Right lobe of liver (tissue), 6 donors: ENCODE data around the gene SIX5. TPM values are rescaled to one million over a fixed set of nuclear protein-coding genes. Genes with fewer than 3 reads are reported as not detected.

Source experiments
- ATAC-seq, 4 donors: fragments of 200-7000 bp; cut with Tn5 transposase; one replicate each; pipeline ENCODE4 v1.9.1; 2020; ENCODE audit warnings: mild to moderate bottlenecking in 4 of 4, moderate library complexity in 4 of 4
- DNase-seq, 3 donors: peaks; one replicate each; pipeline ENCODE4 v3.0.0-alpha.2; 2020
- H3K27ac ChIP-seq, 3 donors: fragments of 200-600 bp; one replicate each; pipeline ENCODE4 v1.8.0; 2022
- H3K27me3 ChIP-seq, 2 donors: fragments of 200-600 bp; one replicate each; pipeline ENCODE4 v1.8.0; 2022
- H3K36me3 ChIP-seq, 4 donors: fragments of 200-600 bp; sonication (generic) in 1 of 4; one replicate each; pipeline versions ENCODE4 v1.5.1 to v1.8.0; 2017 to 2022; ENCODE audit warnings: control low read depth in 1 of 4
- H3K4me1 ChIP-seq, 4 donors: fragments of 200-600 bp; sonication (generic) in 1 of 4; one replicate each; pipeline versions ENCODE4 v1.5.1 to v1.8.0; 2017 to 2022; ENCODE audit warnings: control low read depth in 1 of 4
- H3K4me3 ChIP-seq, 3 donors: fragments of 200-600 bp; one replicate each; pipeline ENCODE4 v1.8.0; 2022
- H3K9me3 ChIP-seq, 4 donors: fragments of 200-600 bp; sonication (generic) in 1 of 4; one replicate each; pipeline versions ENCODE4 v1.5.1 to v1.8.0; 2017 to 2022; ENCODE audit warnings: control low read depth in 1 of 4
- POLR2A ChIP-seq: fragments of 450-650 bp; IDR thresholded peaks from one replicate; pipeline ENCODE4 v1.6.1; 2017; ENCODE audit warnings: antibody characterized with exemption, mild to moderate bottlenecking
- WGBS: methylation state at CpG from one replicate; pipeline ENCODE4 v1.1.6; 2018; ENCODE audit warnings: low coverage, low lambda C conversion rate; ENCODE audit not compliant: insufficient coverage; ENCODE audit errors: missing lambda C conversion rate; 5-methylcytosine and 5-hydroxymethylcytosine counted together
- intact Hi-C, 2 donors: fragments of 100-400 bp; cut with DNase I; formaldehyde crosslinking; loops; one replicate each; pipeline versions ENCODE4 v1.11.2 to v1.14.1; 2022
- total RNA-seq, 6 experiments: library from RNA; depleted of rRNA in 2 of 6; stranded (reverse); fragments of >200 nt in 2 of 6; fragmentation: NEBNext Ultra II Directional in 3 of 6; extraction: Animal tissue kit (Norgen Biotek cat#: 25700) in 3 of 6; gene quantifications; one replicate each; pipeline versions ENCODE4 v1.1.0 to v1.2.4, GENCODE V29; 2016 to 2023
- TF ChIP-seq, protein P1 (sequence below), 4 donors: fragments of 200-600 bp in 3 of 4; fragments of 450-650 bp in 1 of 4; IDR thresholded peaks; one replicate each; pipeline versions ENCODE4 v1.5.1 to v1.8.0; 2016 to 2022; ENCODE audit warnings: antibody characterized with exemption in 4 of 4, mild to moderate bottlenecking in 2 of 4
- donor health status: DM: no; HTN: yes; CAD: no.
- donor health status: DM: no; HTN: no; CAD: no.
- donor health status: DM: no; HTN: no; CAD: no.
- donor health status: DM: no; HTN: yes; CAD: no.
- donor health status: DM: no; HTN: yes; CAD: no.

Gene SIX5
- total RNA-seq, 6 experiments from 2014 or later = 7.8 to 11.6 (median 9.5) TPM

DNA sequence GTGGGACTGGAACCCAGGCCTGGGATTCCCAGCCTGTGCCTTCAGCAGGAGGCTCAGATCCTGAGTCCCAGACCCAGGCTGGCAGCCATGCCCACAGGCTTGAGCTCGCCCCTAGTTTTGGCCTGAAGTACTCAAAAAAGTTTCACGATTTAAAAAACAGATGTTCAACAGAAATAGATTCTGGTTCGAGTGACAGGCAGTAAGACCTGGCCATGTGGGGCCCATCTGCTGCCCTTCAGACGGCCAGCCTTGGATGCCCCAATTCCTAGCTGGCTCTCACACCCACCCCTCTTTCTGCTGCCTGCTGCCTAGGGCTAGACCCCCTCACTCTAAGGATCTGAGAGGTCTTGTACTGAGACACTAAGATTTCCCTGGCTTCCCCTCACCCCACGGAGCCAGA, 16.0 kb upstream of the SIX5 start:
- DNase-seq = no peak
- TF ChIP-seq, protein P1, sequence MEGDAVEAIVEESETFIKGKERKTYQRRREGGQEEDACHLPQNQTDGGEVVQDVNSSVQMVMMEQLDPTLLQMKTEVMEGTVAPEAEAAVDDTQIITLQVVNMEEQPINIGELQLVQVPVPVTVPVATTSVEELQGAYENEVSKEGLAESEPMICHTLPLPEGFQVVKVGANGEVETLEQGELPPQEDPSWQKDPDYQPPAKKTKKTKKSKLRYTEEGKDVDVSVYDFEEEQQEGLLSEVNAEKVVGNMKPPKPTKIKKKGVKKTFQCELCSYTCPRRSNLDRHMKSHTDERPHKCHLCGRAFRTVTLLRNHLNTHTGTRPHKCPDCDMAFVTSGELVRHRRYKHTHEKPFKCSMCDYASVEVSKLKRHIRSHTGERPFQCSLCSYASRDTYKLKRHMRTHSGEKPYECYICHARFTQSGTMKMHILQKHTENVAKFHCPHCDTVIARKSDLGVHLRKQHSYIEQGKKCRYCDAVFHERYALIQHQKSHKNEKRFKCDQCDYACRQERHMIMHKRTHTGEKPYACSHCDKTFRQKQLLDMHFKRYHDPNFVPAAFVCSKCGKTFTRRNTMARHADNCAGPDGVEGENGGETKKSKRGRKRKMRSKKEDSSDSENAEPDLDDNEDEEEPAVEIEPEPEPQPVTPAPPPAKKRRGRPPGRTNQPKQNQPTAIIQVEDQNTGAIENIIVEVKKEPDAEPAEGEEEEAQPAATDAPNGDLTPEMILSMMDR (IDR thresholded peaks at IDR 0.05) = no peak
- TF ChIP-seq POLR2A = no peak
- Histone ChIP-seq H3K9me3 (no peaks in the 10 kb centered on the region), H3K4me1 (no peaks in the 10 kb centered on the region), H3K27ac (no peak overlapping the region), H3K36me3 (no peaks in the 10 kb centered on the region), H3K27me3 (no peaks in the 10 kb centered on the region), H3K4me3 (no peak overlapping the region)
- 68% methylated on average over 4 of the region's 5 CpGs for WGBS
- ATAC-seq = no peak
- intact Hi-C loops = no loop called here

DNA sequence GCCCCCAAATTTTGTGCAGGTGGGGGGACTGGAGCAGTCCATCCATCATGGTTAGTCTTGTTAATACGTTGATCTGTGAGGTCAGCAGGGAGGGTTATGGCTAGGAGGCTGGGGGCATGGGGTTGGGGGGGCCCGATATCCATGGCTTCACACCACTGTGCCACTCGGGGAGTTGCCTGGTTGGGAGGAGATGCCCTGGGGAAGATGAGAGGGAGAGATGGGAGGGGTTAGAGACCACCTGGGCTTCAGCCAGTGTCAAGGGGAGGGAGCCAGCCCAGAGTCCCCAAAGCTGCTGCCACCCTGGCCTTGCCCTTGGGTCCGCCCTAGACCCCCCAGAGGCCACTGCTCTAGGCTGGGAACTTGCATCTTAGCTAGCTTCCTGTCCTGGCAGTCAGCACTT, 15.0 kb upstream of the SIX5 start:
- H3K27ac ChIP-seq = no peak overlapping the region
- H3K4me1 ChIP-seq = peaks cover 0 to 5% (median 0%) of the 10 kb centered on the region in 4 donors
- H3K27me3 ChIP-seq = no peaks in the 10 kb centered on the region

DNA sequence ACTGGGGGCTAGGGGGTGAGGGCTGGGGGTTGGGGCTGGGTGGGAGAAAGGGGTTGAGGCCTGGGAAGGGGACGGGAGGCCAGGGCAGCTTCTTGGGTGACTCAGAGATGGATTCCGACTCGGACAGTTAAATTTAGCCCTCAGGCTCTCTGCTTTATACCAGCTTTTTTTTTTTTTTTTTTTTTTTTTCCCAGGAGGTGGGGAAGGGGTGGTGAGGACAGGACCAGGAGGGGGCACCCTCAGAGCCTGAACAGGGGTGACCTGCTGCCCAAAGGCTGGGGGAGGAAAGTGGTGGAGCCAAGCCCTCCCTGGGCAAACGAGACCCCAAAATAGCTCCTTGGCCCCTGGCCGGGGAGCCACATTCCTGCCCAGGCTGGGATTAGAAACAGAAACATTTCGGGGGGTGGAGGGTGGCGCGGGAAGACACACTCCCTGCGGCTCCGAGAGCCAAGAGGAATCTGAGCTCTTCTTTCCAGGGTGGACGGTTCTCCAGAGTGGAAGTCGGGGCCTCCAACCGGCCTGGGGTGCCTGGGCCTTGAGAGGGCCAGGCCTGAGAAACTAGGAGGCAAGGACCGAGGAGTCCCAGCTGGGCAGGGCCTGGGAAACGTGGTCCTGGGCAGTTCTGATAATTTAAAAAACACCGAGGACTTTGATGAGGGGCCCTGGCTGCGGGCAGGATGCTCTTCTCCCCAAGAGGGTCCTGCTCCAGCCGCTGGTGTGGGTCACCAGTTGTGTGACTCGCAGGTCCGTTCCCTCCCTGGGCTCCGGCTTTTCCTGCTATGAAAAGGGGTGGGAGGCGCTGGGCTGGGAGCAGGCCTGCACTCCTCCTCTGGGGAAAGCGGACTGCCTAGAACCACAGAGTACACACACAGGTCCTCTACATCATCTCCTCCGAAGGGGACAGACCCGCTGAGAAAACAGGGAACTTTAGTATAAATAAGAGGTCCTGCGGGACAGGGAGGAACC, 14.1 kb upstream of the SIX5 start:
- Histone ChIP-seq H3K4me3 (no peak overlapping the region), H3K4me1 (peaks cover 0 to 5% (median 0%) of the 10 kb centered on the region in 4 donors), H3K27ac (peak overlapping the region in 1 of 3 donors; percentile 33), H3K36me3 (no peaks in the 10 kb centered on the region), H3K27me3 (no peaks in the 10 kb centered on the region), H3K9me3 (no peaks in the 10 kb centered on the region)
- TF ChIP-seq, protein P1 (IDR thresholded peaks at IDR 0.05) = no peak
- no peak for TF ChIP-seq POLR2A
- ATAC-seq (no peak), DNase-seq (no peak)
- 90% methylated on average over 4 of the region's 26 CpGs for WGBS
- intact Hi-C loops = no loop called here

More for the DNA sequence above, 15.0 kb upstream of the SIX5 start:
- intact Hi-C loops = no loop called here
- TF ChIP-seq, protein P1 (IDR thresholded peaks at IDR 0.05) = no peak
- TF ChIP-seq POLR2A = no peak
- WGBS = no CpG with 5 or more reads among the region's 4 CpGs
- Histone ChIP-seq H3K36me3 (no peaks in the 10 kb centered on the region), H3K4me3 (no peak overlapping the region), H3K9me3 (no peaks in the 10 kb centered on the region)
- ATAC-seq (no peak), DNase-seq (no peak)

DNA sequence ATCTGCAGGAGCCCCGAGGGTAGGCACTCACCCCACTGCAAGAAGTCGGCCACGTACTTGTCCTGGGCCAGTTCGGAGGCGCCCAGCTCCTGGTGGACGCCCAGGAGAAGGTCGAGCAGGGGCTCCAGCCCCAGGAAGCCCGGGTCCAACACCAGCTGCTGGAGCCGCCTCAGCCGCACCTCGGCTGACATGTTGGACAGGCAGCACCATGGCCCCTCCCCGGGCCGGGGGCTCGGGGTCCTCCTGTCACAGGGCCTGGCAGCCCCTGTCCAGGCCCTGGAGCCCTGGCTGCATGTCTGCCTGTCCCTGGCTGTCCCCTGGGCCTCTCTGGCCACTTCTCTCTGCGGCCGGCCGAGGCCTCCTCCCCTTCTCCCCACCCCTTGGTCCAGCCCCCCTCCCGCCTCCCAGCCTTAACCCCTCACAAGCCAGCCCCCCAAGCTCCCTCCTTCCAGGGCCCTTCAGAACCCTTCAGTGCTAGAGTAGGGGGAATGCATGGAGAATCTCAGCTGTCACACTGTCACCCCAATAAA, 13.2 kb upstream of the SIX5 start, which contains the start of gene DMPK:
DMPK (minus strand) TSS at position 329 of the 530 bp plus-strand sequence; CDS start at position 191, 138 bp downstream.
- Histone ChIP-seq H3K9me3 (no peaks in the 10 kb centered on the region), H3K36me3 (peaks cover 0 to 5% (median 0%) of the 10 kb centered on the region in 4 donors), H3K27ac (peak within 1 kb of the TSS in 1 of 3 donors; percentile 33), H3K4me1 (peaks cover 0 to 5% (median 0%) of the 10 kb centered on the region in 4 donors), H3K27me3 (no peaks in the 10 kb centered on the region), H3K4me3 (peak within 1 kb of the TSS in 1 of 3 donors; percentile 22)
- 40% methylated on average over 1 of the region's 18 CpGs for WGBS
- intact Hi-C loops = no loop called here
- no peak for ATAC-seq
- DNase-seq = no peak
- TF ChIP-seq POLR2A = no peak
- TF ChIP-seq, protein P1 (IDR thresholded peaks at IDR 0.05) = no peak
